Measurements from ENCODE around the gene LSAMP. TPM values are rescaled to one million over a fixed set of nuclear protein-coding genes. Genes with fewer than 3 reads are reported as not detected.

The LSAMP gene
- total and polyA plus RNA-seq, 2 of the 8 experiments (the other 6 are each of a cell fraction or from before 2014, with no cell fraction given), result 1.8 to 5.7 TPM

GRCh38 chr3:115930922-115931321 lies 514.4 kb downstream of the LSAMP start:
- no peaks in the 10 kb centered on the region for H3K79me2 ChIP-seq (ENCODE audit: control insufficient read depth in 1 of 2, insufficient read depth in 2 of 2, low read length in 2 of 2)
- no peak overlapping the region for H4K91ac ChIP-seq (replicated peaks; ENCODE audit: insufficient read length, low read length)
- no peak overlapping the region for H2BK20ac ChIP-seq (ENCODE audit: low read length)
- ChIA-PET CTCF (ENCODE audit: partially characterized antibody) (no interaction called here), POLR2A (ENCODE audit: partially characterized antibody) (no interaction called here)
- no peaks in the 10 kb centered on the region for H3K27me3 ChIP-seq (replicated peaks in 1 of 4; ENCODE audit: control insufficient read depth in 3 of 4, extremely low read depth in 1 of 4, insufficient read depth in 3 of 4, low read length in 3 of 4)
- no peaks in the 10 kb centered on the region for H3K23me2 ChIP-seq (ENCODE audit: low read depth, low read length)
- no peaks in the 10 kb centered on the region for H3K36me3 ChIP-seq (ENCODE audit: control insufficient read depth in 2 of 4, insufficient read depth in 4 of 4, low read length in 3 of 4)
- no peak overlapping the region for H3K4ac ChIP-seq (replicated peaks; ENCODE audit: insufficient read length, low read depth, low read length)
- no peaks in the 10 kb centered on the region for H4K20me1 ChIP-seq (replicated peaks in 1 of 2; ENCODE audit: control insufficient read depth in 1 of 2, insufficient read depth in 2 of 2, low read length in 2 of 2)
- H2BK15ac ChIP-seq (ENCODE audit: low read length), result no peak overlapping the region
- no peak overlapping the region for H2AFZ ChIP-seq (ENCODE audit: low read length)
- H3K18ac ChIP-seq (ENCODE audit: extremely low read depth, low read length), result no peak overlapping the region
- 55% methylated on average over 3 of the region's 3 CpGs; no CpG with 5 or more reads in 1 of the 2 experiments for WGBS, 2 experiments (ENCODE audit: extremely low coverage in 1 of 2, insufficient coverage in 1 of 2, insufficient read length in 1 of 2, insufficient replicate concordance in 2 of 2, low coverage in 1 of 2, low lambda C conversion rate in 2 of 2, missing lambda C conversion rate in 1 of 2)
- FAIRE-seq (no peak), DNase-seq (ENCODE audit: low read depth in 1 of 2, low spot score in 2 of 2) (no peak)
- no peak overlapping the region for H2BK12ac ChIP-seq (ENCODE audit: low read depth, low read length)
- no peak overlapping the region for H3K23ac ChIP-seq (ENCODE audit: insufficient read length)
- H4K8ac ChIP-seq (ENCODE audit: extremely low read depth, insufficient read depth, low read length), result no peak overlapping the region
- H3K4me1 ChIP-seq (replicated peaks in 1 of 4; ENCODE audit: control insufficient read depth in 3 of 4, insufficient read depth in 4 of 4, low read length in 3 of 4), result no peaks in the 10 kb centered on the region
- no peaks in the 10 kb centered on the region for H3K9me3 ChIP-seq (ENCODE audit: insufficient read depth in 2 of 2, low read depth in 1 of 2, low read length in 1 of 2)
- H4K5ac ChIP-seq (ENCODE audit: insufficient read length, low read depth, low read length), result no peak overlapping the region
- H3K79me1 ChIP-seq (ENCODE audit: low read depth, low read length), result no peaks in the 10 kb centered on the region
- H2BK120ac ChIP-seq (replicated peaks; ENCODE audit: low read depth, low read length), result no peak overlapping the region
- no peak overlapping the region for H3K56ac ChIP-seq (replicated peaks; ENCODE audit: insufficient read length, low read depth, low read length)
- H3K4me2 ChIP-seq (ENCODE audit: insufficient read depth in 1 of 2, low read depth in 2 of 2, low read length in 2 of 2), result no peak overlapping the region
- H2AK5ac ChIP-seq (ENCODE audit: low read depth, low read length), result no peak overlapping the region
- no peak overlapping the region for H3K27ac ChIP-seq (ENCODE audit: low read depth, low read length)
- no peak overlapping the region for H3K4me3 ChIP-seq (ENCODE audit: extremely low read depth in 1 of 4, insufficient read depth in 2 of 4, low read depth in 3 of 4, low read length in 4 of 4)
- H3K9ac ChIP-seq (replicated peaks in 1 of 4; ENCODE audit: extremely low read depth in 1 of 4, low read depth in 3 of 4, low read length in 3 of 4), result no peak overlapping the region
- no peak overlapping the region for H3K14ac ChIP-seq (ENCODE audit: insufficient read length)
- no peak overlapping the region for H2BK5ac ChIP-seq (ENCODE audit: low read depth, low read length)
- no peak for TF ChIP-seq FOSL1 (IDR thresholded peaks at IDR 0.05; ENCODE audit: insufficient read depth, low read depth, low read length)
- TF ChIP-seq, protein P1, sequence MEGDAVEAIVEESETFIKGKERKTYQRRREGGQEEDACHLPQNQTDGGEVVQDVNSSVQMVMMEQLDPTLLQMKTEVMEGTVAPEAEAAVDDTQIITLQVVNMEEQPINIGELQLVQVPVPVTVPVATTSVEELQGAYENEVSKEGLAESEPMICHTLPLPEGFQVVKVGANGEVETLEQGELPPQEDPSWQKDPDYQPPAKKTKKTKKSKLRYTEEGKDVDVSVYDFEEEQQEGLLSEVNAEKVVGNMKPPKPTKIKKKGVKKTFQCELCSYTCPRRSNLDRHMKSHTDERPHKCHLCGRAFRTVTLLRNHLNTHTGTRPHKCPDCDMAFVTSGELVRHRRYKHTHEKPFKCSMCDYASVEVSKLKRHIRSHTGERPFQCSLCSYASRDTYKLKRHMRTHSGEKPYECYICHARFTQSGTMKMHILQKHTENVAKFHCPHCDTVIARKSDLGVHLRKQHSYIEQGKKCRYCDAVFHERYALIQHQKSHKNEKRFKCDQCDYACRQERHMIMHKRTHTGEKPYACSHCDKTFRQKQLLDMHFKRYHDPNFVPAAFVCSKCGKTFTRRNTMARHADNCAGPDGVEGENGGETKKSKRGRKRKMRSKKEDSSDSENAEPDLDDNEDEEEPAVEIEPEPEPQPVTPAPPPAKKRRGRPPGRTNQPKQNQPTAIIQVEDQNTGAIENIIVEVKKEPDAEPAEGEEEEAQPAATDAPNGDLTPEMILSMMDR (IDR thresholded peaks at IDR 0.05; ENCODE audit: control extremely low read depth in 1 of 3, insufficient read depth in 1 of 3, low read depth in 1 of 3, low read length in 3 of 3), result no peak
- no peak for TF ChIP-seq CREB1 (IDR thresholded peaks at IDR 0.05)
- no peak for TF ChIP-seq TAF1 (IDR thresholded peaks at IDR 0.05; ENCODE audit: low read depth, low read length)
- no peak for TF ChIP-seq POLR2AphosphoS5 (IDR thresholded peaks at IDR 0.05; ENCODE audit: low read depth, low read length)
- TF ChIP-seq SIN3A (conservative IDR thresholded peaks at IDR 0.05 in 1 of 2, IDR thresholded peaks at IDR 0.05 in 1 of 2; ENCODE audit: low read depth in 1 of 2, low read length in 2 of 2), result no peak
- TF ChIP-seq SAP30 (IDR thresholded peaks at IDR 0.05; ENCODE audit: insufficient read depth, insufficient replicate concordance, low read length), result no peak
- TF ChIP-seq RBBP5 (IDR thresholded peaks at IDR 0.05; ENCODE audit: borderline replicate concordance, low read depth, low read length), result no peak
- no peak for TF ChIP-seq CHD2 (IDR thresholded peaks at IDR 0.05; ENCODE audit: low read length)
- TF ChIP-seq SRF (IDR thresholded peaks at IDR 0.05; ENCODE audit: low read depth, low read length), result no peak
- no peak for TF ChIP-seq EP300 (IDR thresholded peaks at IDR 0.05; ENCODE audit: borderline replicate concordance in 1 of 2, low read depth in 2 of 2, low read length in 2 of 2)

All from H1 (cell line).